Large intestine (tissue), 3 donors: Measurements from ENCODE around the gene ADCY9. TPM values are rescaled to one million over a fixed set of nuclear protein-coding genes. Genes with fewer than 3 reads are reported as not detected.

ENCODE experiments used
- DNase-seq, 2 donors: peaks; one replicate each; pipeline versions ENCODE4 v3.0.0 to v3.0.0-alpha.2; 2013
- H3K27ac ChIP-seq: one replicate; pipeline ENCODE4 v1.5.1; 2013; ENCODE audit warnings: low read length
- H3K27me3 ChIP-seq: 2 replicates; pipeline ENCODE4 v1.6.1; 2013; ENCODE audit warnings: low read length; ENCODE audit not compliant: control insufficient read depth, insufficient read depth
- H3K36me3 ChIP-seq: 2 replicates; pipeline ENCODE4 v1.6.1; 2013; ENCODE audit warnings: low read length; ENCODE audit not compliant: control insufficient read depth, insufficient read depth
- H3K4me1 ChIP-seq: one replicate; pipeline ENCODE4 v1.6.1; 2013; ENCODE audit warnings: low read length; ENCODE audit not compliant: control insufficient read depth, insufficient read depth
- H3K4me3 ChIP-seq: one replicate; pipeline ENCODE4 v1.5.1; 2013; ENCODE audit warnings: low read length
- H3K9me3 ChIP-seq: one replicate; pipeline ENCODE4 v1.6.1; 2013; ENCODE audit warnings: mild to moderate bottlenecking, low read depth, low read length, moderate library complexity; ENCODE audit not compliant: control insufficient read depth
- WGBS: methylation state at CpG from one replicate; pipeline ENCODE4 v1.1.5; 2013; ENCODE audit warnings: low lambda C conversion rate; ENCODE audit not compliant: insufficient coverage; 5-methylcytosine and 5-hydroxymethylcytosine counted together
- polyA plus RNA-seq: library from polyadenylated mRNA; unstranded; fragments of 120-200 nt; gene quantifications from one replicate; pipeline ENCODE4 v1.2.1, GENCODE V29; 2013

Gene ADCY9
- polyA plus RNA-seq, 1 donor: 8.1 TPM

DNA sequence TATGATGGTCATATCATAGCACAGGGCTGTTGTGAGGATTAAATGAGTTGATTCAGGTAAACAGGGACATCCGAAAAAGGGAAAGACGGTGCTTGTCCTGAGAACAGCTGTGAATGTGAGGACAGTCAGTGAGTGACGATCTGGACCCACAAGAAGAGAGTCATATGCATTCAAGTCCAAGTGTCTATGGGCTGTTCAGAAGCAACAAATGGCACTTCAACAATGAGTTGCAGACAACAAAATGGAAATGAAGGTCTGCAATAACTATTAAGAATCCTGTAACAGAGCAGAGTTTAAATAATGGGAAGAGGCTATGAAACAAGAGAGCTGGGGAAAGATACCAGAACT, 100.3 kb downstream of the ADCY9 start:
- peak overlapping the region; percentile 92 for H3K27ac ChIP-seq
- 63% methylated on average over 2 of the region's 3 CpGs for WGBS
- H3K27me3 ChIP-seq: no peaks in the 10 kb centered on the region
- DNase-seq: no peak
- no peaks in the 10 kb centered on the region for H3K9me3 ChIP-seq
- peaks cover 42% of the 10 kb centered on the region for H3K4me1 ChIP-seq
- no peak overlapping the region for H3K4me3 ChIP-seq
- no peaks in the 10 kb centered on the region for H3K36me3 ChIP-seq

DNA sequence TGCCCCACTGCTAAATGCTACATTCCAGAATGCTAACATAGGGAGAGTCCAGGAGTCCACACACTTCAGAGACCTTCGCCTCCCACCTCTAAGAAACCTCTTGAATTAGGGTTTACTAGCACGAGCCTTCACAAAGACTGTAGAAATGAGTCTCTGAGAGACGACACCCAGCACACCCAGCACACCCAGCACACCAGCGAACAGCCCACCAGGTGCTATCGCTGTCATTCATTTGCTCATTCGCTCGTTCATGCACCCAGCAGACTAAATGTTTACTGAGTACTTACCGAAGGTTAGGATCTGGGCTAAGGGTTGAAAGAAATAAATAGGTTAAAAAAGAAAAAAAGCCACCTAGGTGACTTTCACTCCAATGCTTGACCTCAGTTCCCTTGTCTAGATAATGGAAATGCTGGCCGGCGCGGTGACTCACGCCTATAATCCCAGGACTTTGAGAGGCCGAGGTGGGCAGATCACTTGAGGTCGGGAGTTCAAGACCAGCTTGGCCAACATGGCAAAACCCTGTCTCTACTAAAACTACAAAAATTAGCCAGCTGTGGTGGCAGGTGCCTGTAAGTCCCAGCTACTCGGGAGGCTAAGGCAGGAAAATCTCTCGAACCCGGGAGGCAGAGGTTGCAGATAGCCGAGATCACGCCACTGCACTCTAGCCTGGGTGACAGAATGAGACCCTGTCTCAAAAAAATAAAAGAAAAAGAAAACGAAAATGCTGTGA, 100.8 kb downstream of the ADCY9 start:
- no peaks in the 10 kb centered on the region for H3K9me3 ChIP-seq
- peak; percentile 85 to 93 for DNase-seq
- H3K4me3 ChIP-seq: no peak overlapping the region
- no peaks in the 10 kb centered on the region for H3K36me3 ChIP-seq
- peak overlapping the region; percentile 92 for H3K27ac ChIP-seq
- no CpG with 5 or more reads among the region's 20 CpGs for WGBS
- H3K4me1 ChIP-seq: peaks cover 43% of the 10 kb centered on the region
- H3K27me3 ChIP-seq: no peaks in the 10 kb centered on the region

DNA sequence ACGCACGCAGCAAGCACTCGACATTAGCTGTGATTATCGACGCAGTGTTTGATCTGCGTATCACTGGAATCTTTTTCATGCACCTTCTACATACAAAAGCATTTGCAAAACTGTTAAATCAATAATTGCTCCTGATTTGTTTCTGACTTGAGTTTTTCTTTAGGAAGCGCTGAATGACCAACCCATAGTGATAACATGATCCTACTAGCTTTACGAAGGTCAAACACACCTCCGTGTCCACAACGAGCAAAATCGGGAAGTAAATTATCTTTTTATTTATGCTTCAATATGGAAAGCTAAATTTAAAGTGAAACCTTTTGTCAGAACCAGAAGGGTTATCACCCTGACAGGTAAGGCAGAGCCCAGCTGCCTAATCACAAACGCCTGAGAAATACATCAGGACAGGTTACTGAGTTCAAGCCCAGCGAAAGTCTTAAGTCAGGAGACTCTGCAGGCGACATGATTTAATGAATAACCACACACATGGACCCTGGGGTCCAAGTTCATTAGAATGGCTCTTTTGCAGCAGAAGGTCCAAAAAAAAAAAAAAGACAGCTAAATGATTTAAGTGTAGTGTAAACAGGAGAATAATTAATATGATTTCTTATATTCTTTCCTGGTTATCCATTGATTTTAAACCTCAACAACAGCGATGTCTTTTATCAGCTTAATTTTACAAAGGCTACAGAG, 104.2 kb downstream of the ADCY9 start:
- no CpG with 5 or more reads among the region's 15 CpGs for WGBS
- Histone ChIP-seq H3K36me3 (no peaks in the 10 kb centered on the region), H3K9me3 (no peaks in the 10 kb centered on the region), H3K27ac (peak overlapping the region; percentile 60), H3K4me3 (peak overlapping the region; percentile 31), H3K4me1 (peaks cover 37% of the 10 kb centered on the region), H3K27me3 (no peaks in the 10 kb centered on the region)
- peak; percentile 85 to 93 for DNase-seq

DNA sequence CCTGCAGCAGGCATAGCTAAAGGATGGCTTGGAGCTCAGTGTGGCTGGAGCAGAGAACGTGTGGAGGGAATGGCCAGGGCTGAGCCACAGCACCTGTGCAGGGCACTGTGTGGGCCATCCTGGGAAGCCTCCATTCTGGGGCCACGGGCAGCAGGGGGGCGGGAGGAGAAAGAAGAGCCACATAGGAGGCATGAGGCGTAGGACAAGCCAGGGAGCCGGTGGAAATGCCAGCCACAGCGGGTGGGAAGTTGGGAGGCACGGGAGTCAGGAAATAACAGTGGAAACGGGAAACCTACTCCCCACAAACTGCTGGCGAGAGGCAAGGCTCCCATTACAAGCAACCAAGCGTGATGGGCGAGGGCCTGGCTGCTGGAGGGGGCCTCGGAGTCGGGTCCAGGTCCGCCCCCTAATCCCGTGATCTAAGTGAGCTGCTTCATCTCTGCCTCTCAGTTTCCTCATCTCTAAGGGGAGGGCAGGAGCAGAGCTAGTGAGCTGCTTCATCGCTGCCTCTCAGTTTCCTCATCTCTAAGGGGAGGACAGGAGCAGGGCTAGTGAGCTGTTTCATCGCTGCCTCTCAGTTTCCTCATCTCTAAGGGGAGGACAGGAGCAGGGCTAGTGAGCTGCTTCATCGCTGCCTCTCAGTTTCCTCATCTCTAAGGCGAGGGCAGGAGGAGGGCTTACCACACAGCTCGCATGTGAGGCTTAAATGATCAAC, 104.9 kb downstream of the ADCY9 start:
- DNase-seq: peak in 1 of 2 donors; percentile 30
- H3K27me3 ChIP-seq: no peaks in the 10 kb centered on the region
- no peaks in the 10 kb centered on the region for H3K9me3 ChIP-seq
- no CpG with 5 or more reads among the region's 20 CpGs for WGBS
- peaks cover 37% of the 10 kb centered on the region for H3K4me1 ChIP-seq
- peak overlapping the region; percentile 31 for H3K4me3 ChIP-seq
- no peaks in the 10 kb centered on the region for H3K36me3 ChIP-seq
- peak overlapping the region; percentile 50 for H3K27ac ChIP-seq

DNA sequence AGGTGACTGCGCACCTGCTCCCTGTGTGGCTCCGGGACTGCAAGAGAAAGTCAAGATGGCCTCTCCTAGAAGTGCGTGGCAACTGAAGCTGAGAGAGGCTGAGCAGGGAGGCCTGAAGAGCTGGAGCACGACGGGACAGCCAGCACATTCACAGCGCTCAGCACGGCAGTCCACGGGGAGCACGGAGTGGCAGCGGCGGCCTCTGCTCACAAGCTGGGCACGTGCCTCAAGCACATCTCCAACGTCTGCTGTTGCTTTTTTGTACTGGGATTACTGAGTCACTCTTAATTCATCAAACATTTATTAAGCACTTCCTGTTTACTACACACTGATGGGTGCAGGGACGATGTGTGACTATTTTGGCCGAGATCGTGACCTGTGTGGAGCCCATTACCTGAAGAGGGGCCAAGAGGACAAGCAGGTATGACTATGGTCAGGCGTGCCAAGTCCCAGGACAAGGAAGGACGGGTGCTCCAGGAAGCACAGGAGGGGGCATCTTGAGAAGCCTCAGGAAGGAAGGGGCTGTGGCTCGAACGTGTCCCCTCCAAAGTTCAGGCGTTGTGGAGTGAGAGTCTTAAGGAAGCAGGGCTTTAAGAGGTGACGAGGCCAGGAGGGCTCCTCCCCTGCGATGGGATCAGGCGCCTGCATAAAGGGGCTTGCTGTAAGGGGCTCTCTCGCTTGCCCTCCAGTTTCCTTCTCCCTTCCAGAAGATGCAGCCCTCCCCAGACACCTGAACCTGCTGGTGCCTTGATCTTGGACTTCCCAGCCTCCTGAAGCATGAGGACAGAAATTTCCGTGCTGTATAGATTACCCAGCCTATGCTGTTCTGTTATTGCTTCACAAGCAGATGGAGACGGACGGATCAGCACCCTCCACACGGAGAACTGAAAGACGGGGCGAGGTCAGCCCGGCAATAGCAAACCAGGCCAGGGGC, 105.8 kb downstream of the ADCY9 start:
- H3K4me1 ChIP-seq: peaks cover 29% of the 10 kb centered on the region
- no peak overlapping the region for H3K4me3 ChIP-seq
- no peak for DNase-seq
- WGBS: no CpG with 5 or more reads among the region's 32 CpGs
- H3K27me3 ChIP-seq: no peaks in the 10 kb centered on the region
- H3K27ac ChIP-seq: no peak overlapping the region
- no peaks in the 10 kb centered on the region for H3K36me3 ChIP-seq
- no peaks in the 10 kb centered on the region for H3K9me3 ChIP-seq

DNA sequence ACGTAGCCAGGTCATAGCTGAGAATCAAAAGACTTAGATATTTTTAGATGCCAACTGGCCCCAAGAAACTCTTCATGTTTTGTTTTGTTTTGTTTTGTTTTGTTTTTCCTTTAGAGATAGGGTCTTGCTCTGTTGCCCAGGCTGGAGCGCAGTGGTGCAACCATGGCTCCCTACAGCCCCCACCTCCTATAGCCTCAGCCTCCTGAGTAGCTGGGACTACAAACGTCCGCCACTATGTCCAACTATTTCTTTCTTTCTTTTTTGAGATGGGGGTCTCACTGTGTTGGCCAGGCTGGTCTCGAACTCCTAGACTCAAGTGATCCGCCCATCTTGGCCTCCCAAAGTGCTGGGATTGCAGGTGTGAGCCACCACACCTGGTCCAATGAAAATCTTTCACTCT, 107.1 kb downstream of the ADCY9 start:
- Histone ChIP-seq H3K9me3 (no peaks in the 10 kb centered on the region), H3K27me3 (no peaks in the 10 kb centered on the region), H3K4me1 (peaks cover 21% of the 10 kb centered on the region), H3K4me3 (no peak overlapping the region), H3K27ac (no peak overlapping the region), H3K36me3 (no peaks in the 10 kb centered on the region)
- no CpG with 5 or more reads among the region's 6 CpGs for WGBS
- DNase-seq: no peak

DNA sequence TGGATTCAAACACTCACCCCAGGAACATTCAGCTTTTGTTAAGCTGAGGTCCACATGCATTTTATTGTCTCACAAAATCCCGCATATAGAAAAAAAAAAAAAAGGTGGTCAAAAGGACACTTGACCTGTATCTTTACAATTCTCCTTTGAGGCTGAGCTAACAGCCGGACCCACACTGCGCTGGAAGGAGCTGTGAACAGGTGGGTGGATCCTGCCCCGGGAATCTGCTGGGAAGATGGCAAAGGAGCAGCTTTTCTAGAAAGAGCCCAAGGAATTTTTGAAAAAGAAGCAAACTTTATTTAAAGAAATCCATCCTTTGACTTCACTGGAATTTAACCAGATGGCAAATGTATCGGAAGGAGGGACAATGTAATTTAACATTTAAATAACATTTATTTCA, 108.1 kb downstream of the ADCY9 start:
- no peaks in the 10 kb centered on the region for H3K27me3 ChIP-seq
- WGBS: 100% methylated on average over 1 of the region's 5 CpGs
- H3K27ac ChIP-seq: no peak overlapping the region
- no peaks in the 10 kb centered on the region for H3K36me3 ChIP-seq
- H3K4me3 ChIP-seq: no peak overlapping the region
- H3K9me3 ChIP-seq: no peaks in the 10 kb centered on the region
- DNase-seq: no peak
- peaks cover 19% of the 10 kb centered on the region for H3K4me1 ChIP-seq

DNA sequence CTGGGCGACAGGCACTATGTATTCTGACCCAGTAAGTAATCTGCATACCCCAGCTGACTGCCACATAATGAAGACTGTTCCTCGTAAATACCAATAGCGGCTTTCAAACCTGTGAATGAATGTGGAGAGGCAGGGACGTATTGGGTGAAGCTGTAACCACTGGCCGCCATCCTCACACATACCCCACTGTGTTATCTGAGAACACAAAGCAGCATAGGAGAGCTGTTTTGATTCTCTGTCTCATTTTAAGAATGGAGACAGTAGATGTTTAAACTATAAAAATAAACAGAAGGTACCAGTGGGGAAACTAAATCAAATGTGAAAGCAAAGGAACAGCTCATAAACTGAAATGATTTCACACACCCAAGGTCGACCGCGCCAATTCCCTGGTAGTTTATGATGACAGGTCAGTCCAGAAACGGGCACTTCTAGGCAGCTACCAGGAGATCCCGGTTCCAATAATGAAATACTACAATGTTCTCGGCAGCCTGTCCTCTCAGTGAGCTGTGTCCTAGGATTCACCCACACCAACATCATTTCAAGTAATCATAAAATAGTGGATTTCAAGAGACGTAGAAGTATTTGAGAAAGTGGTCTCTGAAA, 109.7 kb downstream of the ADCY9 start:
- Histone ChIP-seq H3K27ac (no peak overlapping the region), H3K4me3 (no peak overlapping the region), H3K9me3 (no peaks in the 10 kb centered on the region), H3K27me3 (no peaks in the 10 kb centered on the region), H3K36me3 (no peaks in the 10 kb centered on the region), H3K4me1 (peaks cover 6% of the 10 kb centered on the region)
- 94% methylated on average over 3 of the region's 12 CpGs for WGBS
- no peak for DNase-seq

DNA sequence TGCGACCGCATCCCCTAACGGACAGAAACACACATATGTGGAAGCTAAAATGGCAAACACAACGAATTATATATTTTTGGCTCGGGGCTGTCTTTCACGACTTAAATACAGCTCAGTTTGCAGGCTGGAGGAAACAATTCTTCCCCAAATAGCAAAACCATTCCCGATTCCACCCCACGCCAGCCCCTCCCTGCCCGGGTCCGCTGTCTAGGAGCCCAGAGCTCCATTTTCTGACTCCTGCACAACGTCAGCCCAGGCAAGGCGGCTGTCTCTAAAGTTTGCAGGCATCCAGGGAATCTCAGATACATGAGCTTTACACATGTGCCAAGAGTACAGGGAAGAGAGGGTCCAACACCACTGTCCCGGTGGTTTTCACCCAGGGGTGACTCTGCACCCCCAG, 110.5 kb downstream of the ADCY9 start:
- Histone ChIP-seq H3K4me3 (no peak overlapping the region), H3K4me1 (no peaks in the 10 kb centered on the region), H3K27me3 (no peaks in the 10 kb centered on the region), H3K27ac (no peak overlapping the region), H3K36me3 (no peaks in the 10 kb centered on the region), H3K9me3 (no peaks in the 10 kb centered on the region)
- WGBS: 100% methylated on average over 3 of the region's 13 CpGs
- no peak for DNase-seq
